Measurements from ENCODE around the gene STK16.

The STK16 gene

DNA sequence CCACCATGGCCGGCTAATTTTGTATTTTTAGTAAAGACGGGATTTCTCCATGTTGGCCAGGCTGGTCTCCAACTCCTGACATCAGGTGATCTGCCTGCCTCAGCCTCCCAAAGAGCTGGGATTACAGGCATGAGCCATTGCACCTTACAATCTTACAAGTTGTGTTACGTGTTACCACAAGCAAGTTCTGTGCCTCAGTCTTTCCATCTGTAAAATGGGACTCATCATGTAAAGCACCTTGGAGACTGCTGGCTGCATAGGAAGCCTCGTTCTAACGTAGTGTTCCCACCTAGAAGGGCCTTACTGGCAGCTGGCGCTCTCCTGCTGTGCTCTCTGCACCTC, 43.9 kb downstream of the STK16 start:
- no peak for DNase-seq (ENCODE audit: low read depth)

DNA sequence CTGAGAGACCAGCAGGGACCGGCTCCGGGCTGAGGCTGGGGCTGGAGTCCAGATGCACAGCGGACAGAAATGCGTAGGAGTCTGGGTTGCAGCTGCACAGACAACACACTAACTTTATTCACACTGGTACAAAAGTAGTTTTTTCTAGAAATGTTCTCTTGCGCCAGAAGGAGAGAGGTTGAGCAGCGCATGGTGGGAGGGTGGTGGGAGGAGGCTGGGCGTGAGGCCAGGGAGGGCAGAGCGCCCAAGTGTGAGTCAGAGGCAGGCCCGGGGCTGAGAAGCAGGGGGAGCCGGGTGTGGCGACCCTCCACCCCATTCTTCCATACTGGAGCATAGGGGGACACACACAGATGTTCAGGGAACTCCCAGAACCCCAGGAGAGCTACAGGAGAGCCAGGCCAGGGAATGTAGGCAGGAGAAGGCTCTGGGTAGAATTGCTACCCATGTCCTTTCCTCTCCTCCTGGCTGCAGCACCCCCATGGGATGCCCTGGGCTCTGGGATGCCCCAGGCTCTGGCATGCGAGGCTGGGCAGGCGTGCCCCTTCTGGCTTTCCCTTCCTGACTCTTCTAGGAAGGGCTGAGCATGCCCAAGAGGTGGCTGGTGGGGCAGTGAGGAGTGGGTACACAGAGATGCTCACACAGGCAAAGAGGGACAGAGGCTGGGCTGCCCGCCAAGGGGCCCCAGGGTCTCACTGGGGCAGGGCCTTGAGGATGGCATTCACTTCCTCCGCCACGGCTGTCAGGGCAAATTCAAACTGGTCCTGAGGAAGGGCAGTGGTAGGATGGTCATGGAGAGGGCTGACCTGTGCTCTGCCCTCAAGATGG, 44.5 kb downstream of the STK16 start:
- peak; percentile 58 for DNase-seq (ENCODE audit: low read depth)

GRCh38 chr2:219290381-219291171, 45.3 kb downstream of the STK16 start:
- DNase-seq (ENCODE audit: low read depth), result no peak

- no peak for DNase-seq (ENCODE audit: low read depth)
Observed at GRCh38 chr2:219291394-219291793, 46.1 kb downstream of the STK16 start.

- DNase-seq (ENCODE audit: low read depth), result no peak
Observed at GRCh38 chr2:219291910-219292490, 46.7 kb downstream of the STK16 start.

GRCh38 chr2:219292616-219293015, 47.3 kb downstream of the STK16 start:
- no peak for DNase-seq (ENCODE audit: low read depth)

GRCh38 chr2:219293736-219294231, 48.5 kb downstream of the STK16 start:
- no peak for DNase-seq (ENCODE audit: low read depth)

GRCh38 chr2:219294356-219295351, 49.4 kb downstream of the STK16 start:
- no peak for DNase-seq (ENCODE audit: low read depth)

GRCh38 chr2:219296142-219296541, 50.9 kb downstream of the STK16 start:
- DNase-seq (ENCODE audit: low read depth), result no peak

GRCh38 chr2:219296631-219297391, 51.5 kb downstream of the STK16 start:
- DNase-seq (ENCODE audit: low read depth), result no peak

DNA sequence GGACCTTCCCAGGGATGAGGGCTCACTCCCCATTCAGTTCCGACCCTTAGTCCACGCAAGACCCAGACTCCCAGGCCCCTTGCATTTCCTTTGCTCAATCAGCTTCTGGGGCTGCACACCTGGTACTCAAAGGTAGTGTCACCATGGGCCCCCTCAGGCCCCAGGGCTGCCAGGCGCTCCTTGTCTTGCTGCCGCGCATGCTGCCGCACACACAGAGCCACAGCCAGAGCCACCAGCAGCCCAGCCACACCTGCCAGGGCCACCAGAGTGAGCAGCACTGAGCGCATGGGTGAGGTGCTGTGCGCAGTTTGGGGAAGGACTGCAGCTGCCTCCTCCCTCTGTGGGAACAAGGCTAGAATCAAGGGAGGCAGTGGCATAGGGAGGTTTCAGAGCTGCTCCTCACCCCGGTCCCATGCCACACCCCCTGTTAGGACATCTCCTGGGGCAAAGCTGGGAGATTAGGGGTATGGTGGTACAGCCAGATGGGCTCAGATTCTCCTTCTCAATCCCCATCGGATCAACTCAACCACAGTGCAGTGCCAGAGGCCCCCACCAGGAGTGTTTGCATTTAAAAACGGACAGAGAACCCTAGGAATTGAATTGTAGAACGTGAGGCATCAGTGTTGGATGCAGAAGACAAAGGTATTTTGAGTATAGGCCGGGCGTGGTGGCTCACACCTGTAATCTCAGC, 52.6 kb downstream of the STK16 start:
- no peak for DNase-seq (ENCODE audit: low read depth)

DNA sequence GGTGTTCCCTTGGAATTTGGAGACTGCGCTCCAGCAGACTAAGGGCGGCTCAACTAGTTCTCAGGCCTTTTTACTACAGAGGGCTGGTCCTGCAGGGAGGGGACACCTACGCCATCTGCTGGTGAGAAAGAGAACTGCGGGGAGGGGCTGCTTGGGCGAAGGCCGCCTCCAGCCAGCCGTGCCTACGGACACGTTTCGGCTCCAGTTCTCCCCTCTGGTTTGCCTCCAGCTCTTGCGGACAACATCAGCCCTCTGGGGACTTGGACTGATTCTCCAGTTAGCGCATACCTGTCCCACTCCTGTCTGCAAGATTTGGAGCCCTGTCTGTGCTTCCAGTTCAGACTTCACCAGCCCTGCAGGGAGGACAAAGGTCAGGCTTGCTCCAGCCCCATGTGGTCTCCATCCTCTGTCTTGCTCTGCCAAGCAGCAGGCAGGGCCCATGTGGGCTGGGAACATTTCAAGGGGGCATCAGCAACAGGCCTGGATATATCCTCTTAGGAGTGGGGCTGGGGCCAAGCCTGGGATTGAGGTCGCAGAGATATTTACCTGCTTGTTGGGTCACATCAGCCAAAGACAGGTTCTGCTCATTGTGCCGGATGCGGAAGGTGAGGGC, 53.6 kb downstream of the STK16 start:
- no peak for DNase-seq (ENCODE audit: low read depth)

GRCh38 chr2:219299372-219299760, 54.1 kb downstream of the STK16 start:
- no peak for DNase-seq (ENCODE audit: low read depth)

All from GM04503 (cell line).